Measurements from ENCODE around the gene MKNK1. TPM values are rescaled to one million over a fixed set of nuclear protein-coding genes. Genes with fewer than 3 reads are reported as not detected.

Gene MKNK1
- total and polyA plus RNA-seq, 2 experiments from 2014 or later, result 18.6 to 23.7 TPM

GRCh38 chr1:46615735-46616134, 11.7 kb upstream of the MKNK1 start:
- no peak for DNase-seq (ENCODE audit: low read depth in 1 of 2, low spot score in 1 of 2)
- Histone ChIP-seq H3K36me3 (no peaks in the 10 kb centered on the region), H3K4me3 (peak overlapping the region; percentile 57), H3K9me3 (ENCODE audit: low read depth) (no peaks in the 10 kb centered on the region), H3K27me3 (no peaks in the 10 kb centered on the region), H3K27ac (peak overlapping the region; percentile 60), H3K4me1 (ENCODE audit: low read depth) (peaks cover 13% of the 10 kb centered on the region)
- TF ChIP-seq, protein P1, sequence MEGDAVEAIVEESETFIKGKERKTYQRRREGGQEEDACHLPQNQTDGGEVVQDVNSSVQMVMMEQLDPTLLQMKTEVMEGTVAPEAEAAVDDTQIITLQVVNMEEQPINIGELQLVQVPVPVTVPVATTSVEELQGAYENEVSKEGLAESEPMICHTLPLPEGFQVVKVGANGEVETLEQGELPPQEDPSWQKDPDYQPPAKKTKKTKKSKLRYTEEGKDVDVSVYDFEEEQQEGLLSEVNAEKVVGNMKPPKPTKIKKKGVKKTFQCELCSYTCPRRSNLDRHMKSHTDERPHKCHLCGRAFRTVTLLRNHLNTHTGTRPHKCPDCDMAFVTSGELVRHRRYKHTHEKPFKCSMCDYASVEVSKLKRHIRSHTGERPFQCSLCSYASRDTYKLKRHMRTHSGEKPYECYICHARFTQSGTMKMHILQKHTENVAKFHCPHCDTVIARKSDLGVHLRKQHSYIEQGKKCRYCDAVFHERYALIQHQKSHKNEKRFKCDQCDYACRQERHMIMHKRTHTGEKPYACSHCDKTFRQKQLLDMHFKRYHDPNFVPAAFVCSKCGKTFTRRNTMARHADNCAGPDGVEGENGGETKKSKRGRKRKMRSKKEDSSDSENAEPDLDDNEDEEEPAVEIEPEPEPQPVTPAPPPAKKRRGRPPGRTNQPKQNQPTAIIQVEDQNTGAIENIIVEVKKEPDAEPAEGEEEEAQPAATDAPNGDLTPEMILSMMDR (IDR thresholded peaks at IDR 0.05; ENCODE audit: low read depth, low read length), result no peak

GRCh38 chr1:46615088-46615487, 11.0 kb upstream of the MKNK1 start:
- Histone ChIP-seq H3K27me3 (no peaks in the 10 kb centered on the region), H3K27ac (no peak overlapping the region), H3K4me3 (no peak overlapping the region), H3K4me1 (ENCODE audit: low read depth) (peaks cover 13% of the 10 kb centered on the region), H3K9me3 (ENCODE audit: low read depth) (no peaks in the 10 kb centered on the region), H3K36me3 (no peaks in the 10 kb centered on the region)
- DNase-seq (ENCODE audit: low read depth in 1 of 2, low spot score in 1 of 2), result no peak
- TF ChIP-seq, protein P1 (IDR thresholded peaks at IDR 0.05; ENCODE audit: low read depth, low read length), result no peak

DNA sequence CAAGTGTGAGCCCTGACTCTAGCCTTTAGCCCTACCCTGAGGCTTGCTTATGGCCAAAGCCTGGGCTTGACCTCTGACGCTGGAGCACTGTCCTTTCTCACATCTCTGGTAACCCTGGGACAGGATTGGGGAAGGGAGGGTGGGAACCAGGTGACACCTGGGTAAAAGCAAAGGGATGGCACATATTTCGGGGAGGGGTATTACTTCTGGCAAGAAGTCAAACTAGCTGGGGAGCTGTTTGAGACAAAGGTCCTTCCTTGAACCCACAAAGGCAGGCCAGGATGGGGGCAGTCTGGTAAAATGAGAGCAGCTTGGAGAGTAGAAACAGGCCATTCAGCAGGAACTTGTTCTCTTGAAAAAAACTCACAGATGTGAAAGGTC, 10.5 kb upstream of the MKNK1 start:
- no peaks in the 10 kb centered on the region for H3K9me3 ChIP-seq (ENCODE audit: low read depth)
- no peaks in the 10 kb centered on the region for H3K36me3 ChIP-seq
- H3K4me3 ChIP-seq, result no peak overlapping the region
- no peaks in the 10 kb centered on the region for H3K27me3 ChIP-seq
- peaks cover 13% of the 10 kb centered on the region for H3K4me1 ChIP-seq (ENCODE audit: low read depth)
- no peak overlapping the region for H3K27ac ChIP-seq
- no peak for DNase-seq (ENCODE audit: low read depth in 1 of 2, low spot score in 1 of 2)
- TF ChIP-seq, protein P1 (IDR thresholded peaks at IDR 0.05; ENCODE audit: low read depth, low read length), result no peak

DNA sequence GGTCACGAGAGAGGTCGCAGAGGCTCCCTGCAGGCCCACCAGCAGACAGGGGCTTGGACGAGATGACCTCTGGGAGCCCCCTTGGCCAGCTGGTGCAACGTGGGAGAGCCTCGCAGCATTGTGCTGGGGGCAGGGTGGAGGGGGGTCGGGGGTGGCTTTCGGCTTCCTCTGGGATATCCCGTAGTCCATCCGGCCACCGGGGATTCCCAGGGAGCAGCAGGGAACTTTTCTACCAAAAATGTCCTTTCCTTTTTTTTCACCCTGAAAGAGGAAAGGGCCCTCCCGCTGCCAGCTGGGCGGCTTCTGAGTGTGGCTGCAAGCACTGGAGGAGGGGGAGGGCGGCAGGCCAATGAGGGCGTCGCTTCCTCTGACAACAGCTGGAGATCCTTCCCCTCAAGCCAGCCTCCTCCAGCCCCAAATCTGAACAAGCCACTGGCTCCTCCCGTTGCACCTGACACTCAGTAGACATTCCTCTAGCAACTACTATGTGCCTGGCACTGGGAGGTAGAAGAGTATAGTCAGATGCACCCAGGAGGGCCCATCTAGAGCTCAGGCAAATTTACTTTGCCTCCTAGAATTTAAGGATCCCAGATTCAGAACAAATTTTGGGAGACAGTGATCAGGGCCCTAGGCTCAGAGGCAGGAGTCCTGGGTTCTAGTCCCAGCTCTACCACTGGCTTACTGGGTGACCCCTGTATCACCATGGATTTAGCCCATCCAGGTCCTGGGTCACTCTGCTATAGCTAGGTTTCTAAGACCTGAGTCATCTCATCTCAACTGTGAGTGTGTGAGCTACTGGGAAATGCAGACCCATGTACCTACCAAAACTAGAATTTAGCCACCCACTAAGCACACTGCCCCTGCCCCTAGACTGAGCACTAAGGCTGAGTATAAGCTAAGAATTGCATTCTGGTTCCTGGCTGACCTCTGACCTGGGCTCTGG, 9.9 kb upstream of the MKNK1 start:
- no peaks in the 10 kb centered on the region for H3K9me3 ChIP-seq (ENCODE audit: low read depth)
- no peaks in the 10 kb centered on the region for H3K27me3 ChIP-seq
- DNase-seq (ENCODE audit: low read depth in 1 of 2, low spot score in 1 of 2), result peak; percentile 64 to 88
- H3K36me3 ChIP-seq, result no peaks in the 10 kb centered on the region
- peaks cover 13% of the 10 kb centered on the region for H3K4me1 ChIP-seq (ENCODE audit: low read depth)
- no peak overlapping the region for H3K27ac ChIP-seq
- no peak overlapping the region for H3K4me3 ChIP-seq
- TF ChIP-seq, protein P1 (IDR thresholded peaks at IDR 0.05; ENCODE audit: low read depth, low read length), result no peak

GRCh38 chr1:46612937-46613660, 9.0 kb upstream of the MKNK1 start:
- Histone ChIP-seq H3K27ac (no peak overlapping the region), H3K36me3 (no peaks in the 10 kb centered on the region), H3K4me1 (ENCODE audit: low read depth) (peaks cover 13% of the 10 kb centered on the region), H3K9me3 (ENCODE audit: low read depth) (no peaks in the 10 kb centered on the region), H3K4me3 (no peak overlapping the region), H3K27me3 (no peaks in the 10 kb centered on the region)
- DNase-seq (ENCODE audit: low read depth in 1 of 2, low spot score in 1 of 2), result no peak
- TF ChIP-seq, protein P1 (IDR thresholded peaks at IDR 0.05; ENCODE audit: low read depth, low read length), result no peak

All from cardiac muscle cell (in vitro differentiated cells and primary cell).